Mucosa of rectum (tissue), 2 donors: Measurements from ENCODE around the gene CLDN19.
"Not testable (repeated sequence)": the region's sequence is repeated elsewhere in the genome, so short reads cannot be mapped to it uniquely, and the experiment has no call there.

Source experiments
- H3K27ac ChIP-seq, 2 donors: one replicate each; pipeline ENCODE4 v1.7.0; 2013; ENCODE audit warnings: inconsistent platforms in 2 of 2, low read depth in 2 of 2, low read length in 2 of 2
- H3K27me3 ChIP-seq, 2 donors: one replicate each; pipeline ENCODE4 v1.7.0; 2013; ENCODE audit warnings: low read length in 2 of 2; ENCODE audit not compliant: control insufficient read depth in 2 of 2, insufficient read depth in 2 of 2
- H3K36me3 ChIP-seq, 2 donors: one replicate each; pipeline ENCODE4 v1.7.0; 2013; ENCODE audit warnings: low read length in 2 of 2; ENCODE audit not compliant: control insufficient read depth in 2 of 2, insufficient read depth in 2 of 2
- H3K4me1 ChIP-seq, 2 donors: one replicate each; pipeline ENCODE4 v1.7.0; 2013; ENCODE audit warnings: low read length in 2 of 2, mild to moderate bottlenecking in 1 of 2; ENCODE audit not compliant: control insufficient read depth in 2 of 2, insufficient read depth in 2 of 2
- H3K4me3 ChIP-seq, 2 donors: one replicate each; pipeline ENCODE4 v1.7.0; 2013; ENCODE audit warnings: low read length in 2 of 2
- H3K9ac ChIP-seq, 2 donors: one replicate each; pipeline ENCODE4 v1.7.0; 2013; ENCODE audit warnings: low read length in 2 of 2, low read depth in 1 of 2, mild to moderate bottlenecking in 1 of 2
- H3K9me3 ChIP-seq, 2 donors: one replicate each; pipeline ENCODE4 v1.7.0; 2013; ENCODE audit warnings: low read length in 2 of 2; ENCODE audit not compliant: control insufficient read depth in 2 of 2
- donor health status: healthy.
- donor health status: Normal muscosa, but diverticular disease.

Gene CLDN19

DNA sequence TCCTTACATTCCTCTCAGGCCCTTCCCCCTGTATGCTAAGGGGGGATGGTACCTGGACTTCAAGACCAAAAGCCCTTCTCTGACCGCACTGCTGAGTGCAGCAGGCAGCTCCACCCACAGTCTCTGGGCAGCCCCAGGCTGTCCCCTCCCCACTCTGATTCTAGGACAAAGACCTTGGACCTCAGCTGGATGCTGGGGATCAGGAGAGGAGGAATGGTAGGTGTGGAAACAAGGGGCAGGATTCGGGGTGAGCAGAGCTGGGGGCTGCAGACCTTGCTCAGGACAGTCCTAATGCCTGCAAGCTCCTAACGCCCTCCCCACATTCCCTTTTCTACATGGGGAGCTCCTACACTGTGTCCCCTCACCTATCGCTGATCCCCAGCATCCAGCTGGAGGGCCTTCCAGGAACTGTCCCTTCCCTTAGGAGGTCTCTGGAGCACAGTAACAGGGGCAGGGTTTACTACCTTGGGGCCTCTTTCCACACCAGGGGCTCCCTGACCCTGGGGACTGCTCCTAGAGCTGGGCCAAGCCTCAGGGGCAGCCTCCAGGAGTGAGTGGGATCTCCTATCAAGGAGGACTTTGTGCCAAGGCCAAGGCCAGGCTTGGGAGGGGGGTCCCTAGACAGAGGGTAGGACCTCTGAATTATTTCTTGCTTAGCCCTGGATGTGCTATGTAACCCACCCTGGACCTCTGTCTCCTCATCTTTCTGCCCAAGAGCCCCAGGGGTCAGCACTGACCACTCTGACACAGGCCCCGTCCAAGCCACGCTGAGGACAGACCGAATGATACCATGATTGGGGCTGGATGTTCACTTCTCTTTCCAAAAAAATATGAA, 5.6 kb downstream of the CLDN19 start:
- H3K9ac ChIP-seq, result no peak overlapping the region
- no peak overlapping the region for H3K27ac ChIP-seq
- H3K27me3 ChIP-seq, result no peaks in the 10 kb centered on the region
- no peak overlapping the region for H3K4me3 ChIP-seq
- H3K4me1 ChIP-seq, result peaks cover 21 to 29% of the 10 kb centered on the region in 2 donors
- no peaks in the 10 kb centered on the region for H3K36me3 ChIP-seq
- no peaks in the 10 kb centered on the region for H3K9me3 ChIP-seq

DNA sequence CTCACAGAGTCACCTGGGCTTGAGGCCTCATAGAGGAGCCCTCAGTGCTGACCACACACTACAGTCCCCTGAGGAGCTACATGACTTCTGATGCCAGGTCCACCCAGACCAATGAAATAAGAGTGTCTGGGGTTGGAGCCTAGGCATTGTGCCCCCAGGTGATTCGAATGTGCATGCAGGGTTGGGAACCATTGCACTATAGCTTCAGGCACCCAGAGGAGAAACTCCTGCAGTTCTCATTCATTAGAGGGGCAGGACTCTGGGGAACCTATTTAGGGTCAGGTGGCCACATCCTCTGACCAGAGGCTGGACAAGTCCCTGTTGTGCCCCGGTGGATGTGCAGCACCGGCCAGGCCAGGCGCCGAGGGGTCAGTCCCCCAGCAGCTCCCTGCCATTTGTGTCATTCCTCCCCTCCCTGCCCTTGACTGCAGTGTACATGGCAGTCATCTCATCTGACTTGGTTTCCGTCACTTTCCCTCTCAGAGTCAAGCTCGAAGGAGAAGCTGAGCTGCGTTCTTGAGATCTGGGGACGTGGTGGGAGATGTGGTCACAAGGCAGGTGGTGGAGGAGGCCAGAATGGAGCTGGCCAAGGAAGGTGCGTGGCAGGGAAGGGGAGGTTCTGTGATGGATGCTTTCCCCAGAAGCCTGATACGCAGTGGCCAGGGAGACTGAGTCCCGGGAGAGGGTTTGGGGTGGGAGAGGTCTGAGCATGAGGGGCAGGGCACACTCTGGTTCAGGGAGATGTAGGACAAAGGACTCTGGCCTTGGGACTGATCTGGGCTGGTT, 6.4 kb downstream of the CLDN19 start:
- Histone ChIP-seq H3K9ac (no peak overlapping the region), H3K4me1 (peaks cover 21 to 29% of the 10 kb centered on the region in 2 donors), H3K36me3 (no peaks in the 10 kb centered on the region), H3K4me3 (no peak overlapping the region), H3K27ac (no peak overlapping the region), H3K9me3 (no peaks in the 10 kb centered on the region), H3K27me3 (no peaks in the 10 kb centered on the region)

DNA sequence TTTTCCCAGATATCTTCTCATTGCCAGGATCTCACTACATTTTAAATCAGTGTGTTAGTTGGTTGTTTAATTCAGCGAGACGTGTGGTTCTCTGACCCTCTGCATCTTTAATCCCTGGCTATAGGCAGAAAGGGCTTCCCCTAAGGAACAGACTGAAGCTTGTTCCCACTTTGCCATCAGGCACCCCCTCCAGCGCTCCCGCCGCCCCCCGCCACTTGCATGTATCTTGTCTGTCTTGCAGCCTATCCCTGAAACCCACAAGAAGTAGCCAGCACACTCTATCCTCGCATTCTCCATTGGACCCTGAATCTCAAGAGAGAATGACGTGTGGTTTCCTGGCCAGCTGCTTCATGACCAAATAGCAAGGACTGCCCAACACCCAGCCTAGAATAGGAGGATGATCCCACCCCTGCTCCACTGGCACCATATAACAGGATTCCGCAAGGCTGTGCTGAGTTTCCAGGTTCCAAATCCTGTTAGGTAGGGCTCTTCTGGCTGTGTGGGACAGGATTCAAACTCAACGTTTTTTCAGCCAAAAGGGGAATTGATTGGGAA, 7.8 kb downstream of the CLDN19 start:
- no peaks in the 10 kb centered on the region for H3K36me3 ChIP-seq
- H3K27ac ChIP-seq, result no peak overlapping the region
- no peak overlapping the region for H3K9ac ChIP-seq
- H3K27me3 ChIP-seq, result no peaks in the 10 kb centered on the region
- H3K9me3 ChIP-seq, result no peaks in the 10 kb centered on the region
- peaks cover 17 to 25% of the 10 kb centered on the region in 2 donors for H3K4me1 ChIP-seq
- H3K4me3 ChIP-seq, result no peak overlapping the region

DNA sequence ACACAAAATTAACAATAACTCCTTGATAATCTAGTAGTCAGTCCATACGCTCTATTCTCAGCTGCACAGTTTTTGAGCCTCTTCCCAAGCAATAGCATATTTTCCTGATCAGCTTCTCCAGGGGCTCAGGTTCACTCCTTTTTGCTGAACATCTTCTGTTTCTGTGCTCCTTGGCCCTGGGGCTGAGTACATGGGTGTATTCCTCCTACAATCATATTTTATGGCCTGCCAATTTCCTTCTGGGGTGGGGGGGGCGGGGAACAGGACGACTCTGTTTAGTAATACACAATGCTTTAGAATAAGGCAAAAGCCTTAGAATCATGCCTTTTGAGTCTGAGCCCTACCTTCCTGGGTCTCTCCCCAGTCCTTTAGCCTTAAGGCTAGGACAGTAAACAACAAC, 8.5 kb downstream of the CLDN19 start:
- H3K4me3 ChIP-seq, result no peak overlapping the region
- peaks cover 11 to 21% of the 10 kb centered on the region in 2 donors for H3K4me1 ChIP-seq
- H3K9ac ChIP-seq, result no peak overlapping the region
- no peaks in the 10 kb centered on the region for H3K27me3 ChIP-seq
- no peaks in the 10 kb centered on the region for H3K9me3 ChIP-seq
- H3K36me3 ChIP-seq, result no peaks in the 10 kb centered on the region
- H3K27ac ChIP-seq, result no peak overlapping the region

DNA sequence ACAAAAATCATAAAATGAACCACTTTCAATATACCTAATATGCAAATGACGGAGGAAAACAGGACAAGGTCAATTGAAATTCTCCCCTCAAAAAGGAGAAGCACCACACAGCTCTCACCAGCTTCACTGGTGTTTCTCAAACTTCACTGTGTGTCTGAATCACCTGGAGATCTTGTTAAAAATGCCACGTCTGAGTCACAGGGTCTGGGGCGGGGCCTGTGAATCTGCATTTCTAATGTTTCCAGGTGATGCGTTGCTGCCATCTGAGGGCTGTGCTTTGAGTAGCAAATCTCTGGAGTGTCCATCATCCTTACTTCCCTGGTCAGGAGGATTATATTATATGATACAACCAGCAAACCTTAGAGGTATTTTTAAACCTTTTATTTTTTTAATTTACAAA, 9.0 kb downstream of the CLDN19 start:
- Histone ChIP-seq H3K9ac (no peak overlapping the region), H3K27ac (no peak overlapping the region), H3K4me1 (peaks cover 5 to 15% of the 10 kb centered on the region in 2 donors), H3K4me3 (no peak overlapping the region), H3K9me3 (no peaks in the 10 kb centered on the region), H3K27me3 (no peaks in the 10 kb centered on the region), H3K36me3 (no peaks in the 10 kb centered on the region)

DNA sequence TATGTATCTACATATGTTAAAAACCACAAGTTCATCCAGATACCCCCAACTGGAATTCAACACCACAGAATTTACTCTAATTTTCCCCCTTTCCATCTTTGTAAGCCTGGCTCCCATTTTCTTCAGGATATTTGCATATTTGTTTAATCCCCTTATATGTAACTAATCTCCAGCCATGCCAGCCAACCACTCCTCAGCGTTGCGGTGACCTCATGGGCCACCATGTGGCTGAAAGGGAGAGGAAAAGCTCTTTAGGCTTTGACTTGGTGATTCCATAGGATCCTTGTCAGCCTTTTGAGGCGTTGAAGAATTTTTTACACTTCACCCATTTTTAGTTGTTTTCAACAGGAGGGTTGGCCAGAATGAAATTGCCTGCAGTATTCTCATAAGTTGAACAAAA, 10.0 kb downstream of the CLDN19 start:
- no peaks in the 10 kb centered on the region for H3K36me3 ChIP-seq
- H3K27me3 ChIP-seq, result no peaks in the 10 kb centered on the region
- no peaks in the 10 kb centered on the region for H3K9me3 ChIP-seq
- H3K4me1 ChIP-seq, result peaks cover 4 to 9% of the 10 kb centered on the region in 2 donors
- H3K4me3 ChIP-seq, result no peak overlapping the region
- H3K9ac ChIP-seq, result no peak overlapping the region
- no peak overlapping the region for H3K27ac ChIP-seq

DNA sequence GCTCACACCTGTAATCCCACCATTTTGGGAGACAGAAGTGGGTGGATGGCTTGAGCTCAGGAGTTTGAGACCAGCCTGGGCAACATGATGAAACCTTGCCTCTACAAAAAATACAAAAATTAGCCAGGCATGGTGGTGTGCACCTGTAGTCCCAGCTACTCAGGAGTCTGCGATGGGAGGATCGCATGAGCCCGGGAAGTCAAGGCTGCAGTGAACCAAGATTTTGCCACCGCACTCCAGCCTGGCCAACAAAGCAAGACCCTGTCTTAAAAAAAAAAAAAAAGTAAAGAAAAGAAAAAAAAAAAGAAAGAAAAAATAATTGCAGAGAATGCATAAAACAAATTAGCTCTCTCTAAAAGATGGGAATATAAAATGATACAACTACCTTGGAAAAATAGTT, 14.2 kb downstream of the CLDN19 start:
- not testable (repeated sequence) for H3K4me3 ChIP-seq, H3K4me1 ChIP-seq, H3K27me3 ChIP-seq, H3K9ac ChIP-seq, H3K36me3 ChIP-seq, H3K27ac ChIP-seq, H3K9me3 ChIP-seq

DNA sequence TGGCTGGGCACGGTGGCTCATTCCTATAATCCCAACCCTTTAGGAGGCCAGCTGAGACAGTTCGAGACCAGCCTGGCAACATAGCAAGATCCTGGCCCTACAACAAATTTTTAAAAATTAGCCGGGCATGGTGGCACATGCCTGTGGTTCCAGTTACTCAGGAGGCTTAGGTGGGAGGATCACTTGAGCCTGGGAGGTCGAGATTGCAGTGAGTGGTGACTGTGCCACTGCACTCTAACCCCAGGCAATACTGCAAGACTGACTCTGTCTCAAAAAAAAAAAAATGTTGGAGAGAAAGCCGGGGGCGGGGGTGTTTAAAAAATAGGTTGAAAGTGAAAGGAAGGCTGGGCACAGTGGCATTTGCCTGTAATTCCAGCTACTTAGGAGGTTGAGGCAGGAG, 16.5 kb downstream of the CLDN19 start:
- no peaks in the 10 kb centered on the region for H3K4me1 ChIP-seq
- no peaks in the 10 kb centered on the region for H3K27me3 ChIP-seq
- no peak overlapping the region for H3K9ac ChIP-seq
- no peak overlapping the region for H3K27ac ChIP-seq
- H3K9me3 ChIP-seq, result no peaks in the 10 kb centered on the region
- no peak overlapping the region for H3K4me3 ChIP-seq
- H3K36me3 ChIP-seq, result no peaks in the 10 kb centered on the region

DNA sequence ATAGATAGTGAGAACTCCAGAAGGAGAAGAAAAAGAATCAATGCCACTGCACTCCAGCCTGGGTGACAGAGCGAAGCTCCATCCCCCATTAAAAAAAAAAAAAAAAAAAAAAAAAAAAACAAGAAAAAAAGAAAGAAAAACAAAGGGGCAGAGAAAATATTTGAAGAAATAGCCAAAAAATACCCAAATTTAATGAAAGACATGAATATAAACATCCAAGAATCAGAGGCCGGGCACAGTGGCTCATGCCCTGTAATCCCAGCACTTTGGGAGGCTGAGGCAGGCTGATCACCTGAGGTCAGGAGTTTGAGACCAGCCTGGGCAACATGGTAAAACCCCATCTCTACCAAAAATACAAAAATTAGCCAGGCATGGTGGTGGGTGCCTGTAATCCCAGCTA, 17.6 kb downstream of the CLDN19 start:
- H3K4me3 ChIP-seq, H3K27me3 ChIP-seq, H3K4me1 ChIP-seq, H3K9ac ChIP-seq, H3K9me3 ChIP-seq, H3K36me3 ChIP-seq, H3K27ac ChIP-seq: not testable (repeated sequence)

DNA sequence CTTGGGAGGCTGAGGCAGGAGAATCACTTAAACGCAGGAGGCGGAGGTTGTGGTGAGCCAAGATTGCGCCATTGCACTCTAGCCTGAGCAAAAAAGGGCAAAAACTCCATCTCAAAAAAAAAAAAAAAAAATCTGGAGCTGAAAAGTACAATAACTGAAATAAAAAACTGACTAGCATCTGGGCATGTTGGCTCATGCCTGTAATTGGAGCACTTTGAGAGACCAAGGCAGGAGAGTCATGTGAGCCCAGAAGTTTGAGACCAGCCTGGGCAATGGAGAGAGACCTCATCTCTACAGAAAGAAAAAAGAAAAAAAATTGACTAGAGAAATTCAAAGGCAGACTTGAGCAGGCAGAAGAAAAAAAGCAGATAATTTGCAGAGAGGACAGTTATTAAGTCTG, 18.1 kb downstream of the CLDN19 start:
- H3K9ac ChIP-seq, result no peak overlapping the region
- H3K4me3 ChIP-seq, result no peak overlapping the region
- no peaks in the 10 kb centered on the region for H3K36me3 ChIP-seq
- no peaks in the 10 kb centered on the region for H3K9me3 ChIP-seq
- H3K27me3 ChIP-seq, result no peaks in the 10 kb centered on the region
- no peak overlapping the region for H3K27ac ChIP-seq
- no peaks in the 10 kb centered on the region for H3K4me1 ChIP-seq
